Dendritic cell treated with granulocyte-macrophage colony-stimulating factor and Interleukin-4, amounts not matched to agents 40 ng/mL and 50 ng/mL, for 4 days (primary cell): ENCODE results near the gene SERPINH1.

ENCODE experiments used
- H3K27ac Mint-ChIP-seq: one replicate; pipeline ENCODE4 v1.8.0; 2022; ENCODE audit warnings: mild to moderate bottlenecking, mixed read lengths
- H3K27me3 Mint-ChIP-seq: one replicate; pipeline ENCODE4 v1.8.0; 2022; ENCODE audit warnings: mild to moderate bottlenecking, mixed read lengths
- H3K36me3 Mint-ChIP-seq: one replicate; pipeline ENCODE4 v1.8.0; 2022; ENCODE audit warnings: low read depth, mixed read lengths
- H3K4me1 Mint-ChIP-seq: one replicate; pipeline ENCODE4 v1.8.0; 2022; ENCODE audit warnings: low read depth, mixed read lengths
- H3K4me3 Mint-ChIP-seq: one replicate; pipeline ENCODE4 v1.8.0; 2022; ENCODE audit warnings: mild to moderate bottlenecking, moderate library complexity, mixed read lengths
- H3K9me3 Mint-ChIP-seq: one replicate; pipeline ENCODE4 v1.8.0; 2022; ENCODE audit warnings: mixed read lengths
- intact Hi-C: fragments of 100-400 bp; cut with micrococcal nuclease; formaldehyde crosslinking; loops from one replicate; pipeline ENCODE4 v1.15.0; 2022

SERPINH1 gene

DNA sequence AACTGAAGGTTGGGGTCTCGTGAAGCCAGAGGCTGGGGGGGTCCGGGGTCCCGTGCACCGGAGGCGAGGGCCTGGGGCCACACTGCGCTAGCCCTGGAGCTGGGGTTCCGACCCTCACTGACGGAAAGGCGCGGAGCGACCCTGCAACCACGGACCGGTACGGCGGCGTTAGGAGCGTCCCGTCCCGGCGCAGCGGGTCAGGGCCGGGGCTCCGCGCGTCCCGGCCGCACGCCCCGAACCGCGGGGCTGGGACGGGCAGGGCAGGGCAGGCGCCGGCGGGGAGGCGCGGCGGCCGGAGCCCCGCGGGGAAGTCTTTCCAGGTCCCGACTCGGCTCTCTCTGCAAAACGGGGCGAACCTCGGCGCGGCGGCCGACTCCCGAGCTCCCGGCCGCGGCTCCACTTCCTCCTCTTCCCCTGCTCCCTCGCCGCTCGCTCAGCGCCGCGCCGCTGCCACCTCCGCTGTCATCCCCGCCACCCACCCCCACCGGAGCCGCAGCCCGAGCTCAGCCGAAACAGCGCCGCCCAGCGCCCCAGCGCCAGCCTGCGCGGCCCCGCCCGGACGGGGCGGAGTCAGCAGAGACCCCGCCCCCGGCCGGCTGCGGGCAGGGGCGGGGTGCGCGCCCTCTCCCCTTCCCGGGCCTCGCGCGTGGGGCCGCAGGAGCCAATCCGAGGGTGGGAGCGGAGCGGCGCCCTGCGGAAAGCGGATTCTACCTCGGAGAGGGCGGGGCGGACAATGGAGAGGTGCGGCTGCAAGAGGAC lies 36.4 kb upstream of the SERPINH1 start, which contains the start of gene GDPD5:
Gene GDPD5, minus strand, starts transcription at position 509 of the 759 bp plus-strand sequence. CDS start 48,206 bp downstream, outside the sequence.
- Mint-ChIP-seq H3K9me3 (no peaks in the 10 kb centered on the region), H3K27me3 (peaks cover 50% of the 10 kb centered on the region), H3K4me1 (peaks cover 39% of the 10 kb centered on the region), H3K36me3 (no peaks in the 10 kb centered on the region), H3K4me3 (peak within 1 kb of the TSS; percentile 73), H3K27ac (peak within 1 kb of the TSS; percentile 64)
- intact Hi-C loops = no loop called here

DNA sequence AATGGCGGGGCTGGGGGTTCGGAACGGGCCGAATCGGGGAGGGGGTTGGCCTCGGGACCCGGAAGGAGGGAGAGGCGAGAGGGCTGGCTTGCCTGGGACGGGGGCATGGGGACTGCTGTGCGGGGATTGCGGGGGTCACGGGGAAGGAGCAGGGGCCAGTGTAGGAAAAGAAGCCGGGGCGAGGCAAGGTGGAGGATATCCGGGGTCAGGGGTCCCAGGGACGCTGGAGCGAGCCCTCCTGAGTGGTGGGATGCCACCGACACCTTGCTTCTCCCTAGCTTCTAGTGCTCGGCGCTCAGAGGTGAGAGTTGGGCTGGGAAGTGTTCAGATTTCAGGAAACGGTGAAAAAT lies 35.9 kb upstream of the SERPINH1 start:
- peaks cover 53% of the 10 kb centered on the region for H3K27me3 Mint-ChIP-seq
- peak overlapping the region; percentile 73 for H3K4me3 Mint-ChIP-seq
- H3K27ac Mint-ChIP-seq = peak overlapping the region; percentile 64
- H3K36me3 Mint-ChIP-seq = no peaks in the 10 kb centered on the region
- intact Hi-C loops = no loop called here
- H3K9me3 Mint-ChIP-seq = no peaks in the 10 kb centered on the region
- peaks cover 34% of the 10 kb centered on the region for H3K4me1 Mint-ChIP-seq

DNA sequence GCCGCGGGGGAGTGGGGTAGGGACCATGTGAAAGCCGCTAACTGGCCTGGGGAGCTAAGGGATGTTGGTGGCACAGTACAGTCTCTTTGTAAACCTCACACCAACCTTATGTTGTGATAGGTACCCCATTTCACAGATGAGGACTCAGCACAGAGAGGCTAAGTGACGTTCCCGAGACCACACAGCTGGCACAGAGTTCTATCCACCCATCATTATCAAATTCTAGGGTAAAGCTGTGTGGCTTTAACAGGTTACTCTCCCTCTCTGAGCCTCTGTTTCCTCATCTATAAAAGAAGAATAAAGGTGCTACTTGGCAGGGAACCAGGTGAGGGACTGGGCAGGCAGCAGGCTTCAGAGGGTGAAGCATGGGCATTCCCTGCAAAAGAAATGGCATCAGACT lies 34.9 kb upstream of the SERPINH1 start:
- no peaks in the 10 kb centered on the region for H3K36me3 Mint-ChIP-seq
- H3K27me3 Mint-ChIP-seq = peaks cover 55% of the 10 kb centered on the region
- intact Hi-C loops = no loop called here
- H3K4me3 Mint-ChIP-seq = no peak overlapping the region
- peak overlapping the region; percentile 5 for H3K27ac Mint-ChIP-seq
- H3K9me3 Mint-ChIP-seq = no peaks in the 10 kb centered on the region
- H3K4me1 Mint-ChIP-seq = peaks cover 34% of the 10 kb centered on the region

DNA sequence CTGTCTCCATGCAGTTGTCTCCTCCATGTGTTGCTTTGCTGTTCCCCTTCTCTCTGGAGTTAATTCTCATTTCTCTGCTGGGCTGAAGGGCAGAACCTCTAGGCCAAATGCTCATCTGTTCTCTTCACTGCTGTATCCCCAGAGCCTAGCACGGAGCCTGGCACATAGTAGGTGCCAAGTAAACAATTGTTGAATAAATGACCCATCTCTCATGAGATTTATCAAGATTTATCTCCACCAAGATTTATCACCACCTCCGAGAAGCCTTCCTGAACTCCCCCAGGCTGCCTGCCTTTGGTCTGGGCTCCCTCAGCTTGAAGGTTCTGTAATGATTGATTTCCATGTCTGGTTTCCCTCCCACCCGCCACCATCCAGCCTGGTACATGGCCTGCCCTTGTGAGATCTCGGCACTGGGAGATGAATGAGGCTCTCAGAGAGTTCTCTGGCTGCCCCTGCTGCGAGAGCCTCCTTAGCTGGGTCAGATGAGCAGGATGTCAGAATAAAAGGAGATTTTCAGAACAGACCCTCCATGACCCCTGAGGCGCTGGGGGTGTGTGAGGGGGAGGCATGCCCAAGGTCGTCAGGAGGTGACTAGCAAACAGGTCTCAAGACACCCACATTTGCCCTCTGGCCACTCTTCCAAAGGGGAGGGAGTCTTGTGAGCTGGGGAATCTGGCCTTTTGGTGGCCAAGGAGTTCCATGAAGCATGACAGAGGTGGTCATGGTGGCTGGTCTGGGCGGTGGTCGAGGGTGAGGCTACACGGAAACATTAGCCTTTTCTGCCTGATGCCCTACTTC lies 33.9 kb upstream of the SERPINH1 start:
- H3K27me3 Mint-ChIP-seq = peaks cover 53% of the 10 kb centered on the region
- intact Hi-C loops = no loop called here
- H3K4me1 Mint-ChIP-seq = peaks cover 34% of the 10 kb centered on the region
- H3K4me3 Mint-ChIP-seq = no peak overlapping the region
- H3K27ac Mint-ChIP-seq = peak overlapping the region; percentile 5
- no peaks in the 10 kb centered on the region for H3K9me3 Mint-ChIP-seq
- H3K36me3 Mint-ChIP-seq = no peaks in the 10 kb centered on the region

DNA sequence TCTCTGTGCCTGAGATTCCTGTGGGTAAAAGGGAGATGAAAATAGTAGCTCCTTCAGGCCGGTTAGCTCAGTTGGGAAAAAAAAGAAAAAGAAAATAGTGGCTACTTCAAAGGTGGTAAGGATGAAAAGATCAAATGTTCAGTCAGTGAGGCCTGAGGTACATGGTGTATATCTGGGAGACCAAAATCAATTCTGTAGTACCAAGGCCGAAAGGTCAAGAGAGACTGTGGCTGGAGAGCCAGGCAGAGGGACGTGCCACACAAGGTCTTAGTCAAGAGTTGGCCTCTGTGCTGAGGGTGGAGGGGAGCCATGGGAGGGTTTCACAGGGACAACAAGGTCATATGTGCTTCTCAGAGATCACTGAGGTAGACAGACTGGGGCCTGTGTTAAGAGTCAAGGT lies 31.5 kb upstream of the SERPINH1 start:
- Mint-ChIP-seq H3K9me3 (no peaks in the 10 kb centered on the region), H3K4me3 (no peak overlapping the region), H3K27ac (no peak overlapping the region), H3K36me3 (no peaks in the 10 kb centered on the region), H3K4me1 (peaks cover 15% of the 10 kb centered on the region), H3K27me3 (peaks cover 37% of the 10 kb centered on the region)
- intact Hi-C loops = no loop called here

DNA sequence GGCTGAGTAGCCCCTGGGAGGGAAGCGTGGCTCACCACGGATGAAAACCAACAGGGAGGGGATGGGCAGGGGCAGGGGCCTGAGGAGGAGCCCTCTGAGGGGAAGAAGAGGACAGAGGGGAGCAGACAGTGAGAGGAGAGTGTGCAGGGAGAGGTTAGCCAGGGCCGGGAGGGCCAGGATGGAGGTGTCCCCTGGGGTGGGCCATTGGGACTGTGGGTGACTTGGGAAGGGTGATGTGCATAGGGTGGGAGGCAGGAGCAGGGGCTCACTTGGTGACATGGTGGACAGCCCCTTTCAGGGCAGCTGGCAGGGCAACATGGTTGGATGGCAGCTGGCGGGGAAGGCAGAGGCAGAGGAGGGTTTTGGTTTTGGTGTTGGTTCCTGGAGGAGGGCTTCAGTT lies 30.7 kb upstream of the SERPINH1 start:
- intact Hi-C loops = no loop called here
- Mint-ChIP-seq H3K36me3 (no peaks in the 10 kb centered on the region), H3K9me3 (no peaks in the 10 kb centered on the region), H3K4me3 (no peak overlapping the region), H3K27ac (no peak overlapping the region), H3K27me3 (peaks cover 35% of the 10 kb centered on the region), H3K4me1 (peaks cover 15% of the 10 kb centered on the region)

DNA sequence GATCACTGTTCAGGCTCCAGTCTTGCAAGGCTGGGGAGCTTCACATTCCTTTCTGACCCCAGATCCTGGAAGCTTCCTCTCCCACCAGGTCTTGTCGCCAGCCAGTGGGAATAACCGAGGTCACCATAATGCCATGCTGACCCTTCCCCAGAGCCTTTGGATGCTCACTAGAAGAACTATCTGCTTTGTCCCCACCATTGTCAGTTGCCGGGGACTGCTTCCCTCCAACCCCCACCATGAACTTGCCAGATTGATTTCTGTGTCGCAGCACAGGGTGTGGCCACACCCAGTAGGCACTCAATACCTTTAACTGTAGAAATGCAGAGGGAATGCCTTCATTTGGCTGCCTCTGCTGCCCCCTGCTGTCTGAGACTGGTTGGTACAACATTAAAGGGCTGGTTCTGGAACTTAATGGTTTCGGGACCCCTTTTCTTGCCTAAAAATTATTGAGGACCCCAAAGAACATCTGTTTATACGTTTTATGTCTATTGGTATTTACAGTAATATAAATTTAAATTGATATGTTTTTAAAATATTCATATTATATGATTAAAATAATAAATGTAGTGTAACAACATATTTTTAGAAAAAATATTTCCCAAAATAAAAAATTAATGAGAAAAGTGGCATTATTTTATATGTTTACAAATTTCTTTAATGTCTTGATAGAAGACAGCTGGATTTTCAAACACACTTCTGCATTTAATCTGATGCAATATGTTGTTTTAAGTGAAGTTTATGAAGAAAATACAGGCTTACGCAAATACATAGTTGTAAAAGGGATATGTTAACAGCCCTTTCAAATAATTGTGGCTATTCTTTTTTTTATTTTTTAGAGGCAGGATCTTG lies 29.6 kb upstream of the SERPINH1 start:
- intact Hi-C loops = loop anchor here (1.0 to 2.0 kb wide), 2 partner anchors 87 to 146 kb away; no protein-coding TSS in a partner anchor
- Mint-ChIP-seq H3K4me3 (no peak overlapping the region), H3K4me1 (peaks cover 19% of the 10 kb centered on the region), H3K27ac (no peak overlapping the region), H3K27me3 (peaks cover 29% of the 10 kb centered on the region), H3K9me3 (no peaks in the 10 kb centered on the region), H3K36me3 (no peaks in the 10 kb centered on the region)

DNA sequence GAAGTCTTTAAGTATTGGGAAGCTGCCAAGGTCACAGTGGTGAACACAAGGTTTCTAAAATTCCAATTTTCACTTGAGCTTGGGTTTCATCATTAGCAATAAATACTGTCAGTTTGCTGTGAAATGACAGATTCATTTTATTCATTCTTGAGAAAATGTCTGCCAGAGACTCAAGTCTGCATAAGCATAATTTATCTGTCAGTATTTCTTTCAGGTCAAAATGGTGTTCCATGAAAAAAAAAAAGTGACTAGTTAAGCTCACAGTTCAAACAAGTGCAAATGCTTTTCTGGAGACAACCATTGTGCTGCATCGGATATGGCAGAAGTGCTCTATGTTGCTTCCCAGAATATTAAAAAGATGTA lies 28.2 kb upstream of the SERPINH1 start:
- Mint-ChIP-seq H3K4me1 (peaks cover 26% of the 10 kb centered on the region), H3K9me3 (no peaks in the 10 kb centered on the region), H3K27me3 (peaks cover 20% of the 10 kb centered on the region), H3K27ac (no peak overlapping the region), H3K4me3 (no peak overlapping the region), H3K36me3 (no peaks in the 10 kb centered on the region)
- intact Hi-C loops = loop anchor here (2.0 kb wide), 1 partner anchor 147 kb away; no protein-coding TSS in a partner anchor

DNA sequence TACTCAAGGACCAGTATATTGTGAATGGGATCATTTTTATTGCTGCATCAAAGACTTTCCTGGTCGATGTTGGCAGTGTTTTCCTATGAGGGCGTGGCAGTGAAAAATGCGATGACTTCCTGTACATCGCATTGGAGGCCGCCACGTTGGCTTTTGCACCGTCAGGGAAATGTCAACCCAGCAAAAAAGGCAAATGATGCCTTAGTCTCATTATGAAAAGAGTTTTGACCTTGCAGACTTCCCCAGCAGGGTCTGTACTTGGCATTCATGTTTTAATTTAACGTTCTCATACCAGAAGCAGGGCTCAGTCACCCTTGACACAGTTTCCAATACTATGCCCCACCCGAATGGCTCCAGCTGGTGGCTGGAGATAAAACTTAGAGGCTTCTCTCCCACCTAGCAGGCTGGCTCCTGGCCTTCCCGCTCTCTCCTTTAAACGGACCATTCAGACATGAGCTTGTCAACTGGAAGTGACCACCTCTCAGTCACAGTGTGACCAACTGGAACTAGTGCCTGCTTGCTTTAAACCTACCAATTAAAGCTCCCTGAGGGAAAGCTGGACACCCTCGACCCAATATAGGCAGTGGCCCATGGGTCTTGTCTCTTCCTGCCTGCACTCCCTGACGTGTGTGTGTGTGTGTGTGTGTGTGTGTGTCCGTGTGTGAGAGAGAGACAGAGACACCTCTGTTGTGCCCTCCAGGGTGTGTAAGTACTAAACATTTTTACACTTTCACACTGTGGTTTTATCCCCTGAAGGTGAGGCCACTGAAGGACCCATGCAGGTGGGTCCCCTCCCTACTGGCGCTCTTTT lies 27.6 kb upstream of the SERPINH1 start:
- Mint-ChIP-seq H3K9me3 (no peaks in the 10 kb centered on the region), H3K27me3 (peaks cover 14% of the 10 kb centered on the region), H3K4me1 (peaks cover 26% of the 10 kb centered on the region), H3K36me3 (no peaks in the 10 kb centered on the region), H3K27ac (no peak overlapping the region), H3K4me3 (no peak overlapping the region)
- intact Hi-C loops = no loop called here

DNA sequence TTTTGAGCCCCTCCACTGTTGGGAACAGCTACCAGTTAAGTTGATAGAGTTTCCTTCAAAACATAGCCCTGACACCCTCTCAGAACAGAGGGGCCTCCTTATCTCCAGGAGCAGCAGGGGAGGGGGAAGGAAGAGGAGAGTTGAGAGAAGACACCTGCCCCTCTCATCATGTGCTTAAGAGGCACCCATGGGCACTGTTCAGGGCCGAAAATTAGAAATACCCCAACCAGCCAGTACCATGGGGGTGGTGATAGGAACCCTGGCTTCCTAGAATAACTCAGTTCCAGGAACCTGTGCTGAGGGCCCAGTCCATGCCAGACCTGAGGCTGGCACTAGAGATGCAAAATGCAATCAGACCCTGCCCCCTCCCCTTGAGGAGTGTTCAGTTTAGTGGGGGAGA lies 27.0 kb upstream of the SERPINH1 start:
- Mint-ChIP-seq H3K36me3 (no peaks in the 10 kb centered on the region), H3K4me3 (no peak overlapping the region), H3K4me1 (peaks cover 26% of the 10 kb centered on the region), H3K9me3 (no peaks in the 10 kb centered on the region), H3K27ac (no peak overlapping the region), H3K27me3 (peaks cover 12% of the 10 kb centered on the region)
- intact Hi-C loops = no loop called here

DNA sequence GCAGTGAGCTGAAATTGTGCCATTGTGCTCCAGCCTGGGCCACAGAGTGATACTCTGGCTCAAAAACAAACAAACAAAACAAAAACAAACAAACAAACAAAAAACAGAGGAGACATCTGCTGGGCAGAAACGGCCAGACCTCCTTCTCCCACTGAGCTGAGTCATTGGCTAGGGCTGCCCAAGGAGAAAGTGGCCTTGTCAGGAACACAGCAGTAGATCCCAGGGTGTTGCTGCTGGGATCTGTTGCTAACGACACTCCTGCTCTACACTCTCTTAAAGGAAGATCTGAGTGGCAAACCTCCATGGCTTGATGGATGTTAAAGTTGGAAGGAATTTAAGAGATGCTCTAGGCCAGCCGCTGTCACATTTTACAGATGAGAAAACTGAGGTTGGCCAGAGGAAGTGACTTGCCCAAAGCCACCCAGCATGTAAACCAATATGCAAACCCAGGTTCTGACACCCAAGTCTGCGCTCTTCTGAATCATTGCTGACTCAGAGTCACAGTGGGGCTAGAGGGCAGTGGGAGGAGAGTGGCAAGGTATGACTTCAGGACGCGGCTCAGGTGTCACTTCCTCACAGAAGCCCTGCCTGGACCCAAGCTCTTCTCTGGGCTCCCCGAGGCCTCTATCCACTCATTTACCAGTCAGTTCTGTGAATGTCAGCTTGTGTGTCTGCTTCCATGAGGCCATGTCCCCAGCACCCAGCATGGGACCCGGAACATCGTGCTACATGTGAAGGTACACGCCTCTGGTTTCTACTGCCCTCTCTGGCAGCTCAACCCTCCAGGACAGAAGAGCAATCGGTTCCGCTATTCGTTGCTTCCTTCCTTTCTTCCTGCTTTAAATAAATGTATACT lies 25.0 kb upstream of the SERPINH1 start:
- intact Hi-C loops = no loop called here
- Mint-ChIP-seq H3K9me3 (no peaks in the 10 kb centered on the region), H3K36me3 (no peaks in the 10 kb centered on the region), H3K27ac (no peak overlapping the region), H3K4me1 (peaks cover 26% of the 10 kb centered on the region), H3K27me3 (peaks cover 7% of the 10 kb centered on the region), H3K4me3 (no peak overlapping the region)

DNA sequence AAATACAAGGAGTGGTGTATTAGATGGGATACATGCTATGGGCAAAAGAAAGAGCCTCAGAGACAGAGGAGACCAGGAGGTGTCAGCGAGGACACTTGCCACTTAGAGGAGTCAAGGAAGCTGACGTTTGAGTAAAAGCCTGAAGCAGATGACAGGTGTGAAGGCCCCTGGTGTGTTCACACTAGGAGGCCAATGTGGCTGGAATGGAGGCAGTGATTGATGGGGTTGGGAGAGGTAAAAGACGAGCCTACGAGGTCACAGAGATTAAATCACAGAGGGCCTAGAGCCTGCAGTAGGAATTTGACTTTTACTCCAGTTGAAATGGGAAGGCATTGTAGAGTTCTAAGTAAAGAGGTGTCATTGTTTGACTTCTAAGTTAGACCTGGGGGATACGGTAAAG lies 24.3 kb upstream of the SERPINH1 start:
- Mint-ChIP-seq H3K4me3 (no peak overlapping the region), H3K4me1 (peaks cover 26% of the 10 kb centered on the region), H3K27me3 (peaks cover 7% of the 10 kb centered on the region), H3K36me3 (no peaks in the 10 kb centered on the region), H3K9me3 (no peaks in the 10 kb centered on the region), H3K27ac (no peak overlapping the region)
- intact Hi-C loops = no loop called here
